ENCODE data around the gene MED12.

The MED12 gene

GRCh38 chrX:71118032-71118984 is at the start of gene MED12:
Gene MED12, plus strand, starts transcription at chrX:71118596. Its CDS starts 159 bp downstream, at chrX:71118755.
- peak; percentile 41 for DNase-seq

DNA sequence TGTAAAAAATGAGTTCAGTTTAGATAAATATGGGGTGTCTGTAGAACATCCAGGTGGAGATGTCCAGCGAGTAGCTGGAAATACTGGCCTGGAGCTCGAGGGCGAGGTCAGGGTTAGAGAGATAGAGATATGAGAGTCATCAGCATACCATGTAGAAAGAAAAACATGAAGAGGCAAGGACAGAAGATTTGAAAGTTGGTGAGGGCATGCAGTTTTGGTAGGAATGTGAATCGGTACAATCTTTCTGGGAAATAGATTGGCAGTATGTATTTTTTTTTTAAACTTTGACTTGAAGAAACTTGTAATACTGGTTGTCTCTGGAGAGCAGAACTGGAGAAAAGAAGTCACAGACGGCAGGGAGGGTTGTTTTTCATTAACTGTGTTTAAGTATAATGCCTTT is 47.9 kb upstream of the MED12 start:
- no peak for DNase-seq

DNA sequence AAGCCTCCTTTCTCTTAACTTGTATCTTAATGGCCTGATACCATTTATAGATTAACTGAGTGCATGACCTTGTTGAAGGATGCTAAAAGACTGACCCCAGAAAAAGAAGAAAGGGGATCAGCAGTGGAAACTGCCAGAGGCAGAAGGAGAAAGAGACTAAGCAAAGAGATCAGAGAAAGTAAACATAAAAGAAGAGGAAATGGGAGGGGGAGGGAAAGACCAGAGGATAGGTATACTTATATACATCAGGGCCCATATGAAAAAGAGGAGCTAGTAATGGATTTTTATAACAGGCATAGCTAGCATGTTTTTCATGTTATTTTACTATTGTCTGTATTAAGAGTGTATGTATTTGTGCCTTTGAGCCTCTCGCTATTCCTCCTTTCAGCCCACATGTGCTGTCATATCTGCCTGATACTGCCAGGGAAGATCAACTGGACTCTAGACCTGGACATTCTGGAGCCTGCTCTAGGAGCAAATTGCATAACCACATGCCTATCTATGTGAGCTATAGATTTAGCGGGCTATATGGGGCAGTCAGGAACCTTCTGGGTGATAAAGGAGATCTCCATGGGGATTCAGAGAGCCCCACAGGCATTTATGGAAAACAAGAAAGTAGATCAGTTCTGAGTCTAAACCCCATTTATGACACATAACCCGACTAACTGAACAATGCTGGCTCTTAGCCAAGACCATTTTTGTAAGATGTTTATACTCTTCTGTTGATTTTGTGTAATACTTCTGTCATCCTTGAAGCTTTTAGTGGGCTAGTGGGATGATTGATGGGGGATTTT is 36.9 kb upstream of the MED12 start:
- DNase-seq = no peak

GRCh38 chrX:71082124-71082647 is 36.2 kb upstream of the MED12 start:
- no peak for DNase-seq

DNA sequence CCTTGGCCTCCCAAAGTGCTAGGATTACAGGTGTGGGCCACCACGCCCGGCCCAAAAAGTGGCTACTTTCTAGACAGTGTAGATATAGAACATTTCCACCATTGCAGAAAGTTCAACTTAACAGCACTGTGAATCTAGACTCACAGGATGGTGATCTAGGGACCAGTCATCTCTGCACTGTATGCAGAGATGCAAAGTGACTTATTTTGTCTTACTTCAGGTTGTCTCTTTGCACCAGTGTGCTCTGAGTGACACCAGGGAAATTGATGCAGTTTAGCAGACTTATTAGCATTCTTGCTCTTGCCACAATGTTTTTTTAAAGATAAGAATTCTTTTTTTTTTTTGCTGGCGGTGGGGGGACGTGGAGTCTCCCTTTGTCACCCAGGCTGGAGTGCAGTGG is 35.6 kb upstream of the MED12 start:
- DNase-seq = no peak

DNA sequence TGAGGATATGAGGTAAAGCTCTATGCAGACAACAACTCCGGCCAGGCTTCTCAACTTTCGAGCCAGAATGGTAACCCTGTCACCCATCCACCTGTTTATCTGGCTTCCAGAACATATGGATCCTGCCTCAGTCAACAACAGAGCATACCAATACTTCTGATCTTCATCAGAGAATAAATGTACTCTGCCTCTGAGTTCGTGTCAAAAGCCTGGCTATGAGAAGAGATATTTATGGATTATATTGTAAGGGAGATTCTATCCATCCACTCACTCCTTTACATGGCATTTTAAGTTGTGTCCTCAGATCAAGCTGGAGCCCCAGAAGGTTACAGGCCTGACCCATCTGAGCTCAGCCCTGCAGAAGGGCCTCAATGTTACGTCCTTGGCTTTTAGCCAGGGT is 32.5 kb upstream of the MED12 start:
- no peak for DNase-seq

DNA sequence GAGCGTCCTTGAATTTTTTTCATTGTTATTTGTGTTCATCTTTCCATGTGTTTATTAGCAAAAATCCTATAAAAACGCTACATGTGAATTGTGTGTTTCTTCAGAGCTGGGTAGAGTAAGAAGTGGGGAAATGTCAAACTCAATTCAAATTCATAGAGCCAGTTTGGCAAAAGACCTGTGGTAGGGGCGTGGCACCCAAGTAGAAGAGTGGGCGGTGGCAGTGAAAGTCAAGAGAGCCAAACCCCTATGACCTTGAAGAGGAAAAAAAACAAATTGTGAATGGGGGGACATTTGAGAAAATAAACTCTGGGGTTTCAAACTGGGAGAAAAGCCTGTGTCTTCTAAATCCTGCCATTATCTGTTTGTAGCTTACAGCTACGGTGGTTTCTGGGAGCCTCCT is 27.1 kb upstream of the MED12 start:
- no peak for DNase-seq

- no peak for DNase-seq
These were observed 23.4 kb upstream of the MED12 start for GRCh38 chrX:71095033-71095432.

DNA sequence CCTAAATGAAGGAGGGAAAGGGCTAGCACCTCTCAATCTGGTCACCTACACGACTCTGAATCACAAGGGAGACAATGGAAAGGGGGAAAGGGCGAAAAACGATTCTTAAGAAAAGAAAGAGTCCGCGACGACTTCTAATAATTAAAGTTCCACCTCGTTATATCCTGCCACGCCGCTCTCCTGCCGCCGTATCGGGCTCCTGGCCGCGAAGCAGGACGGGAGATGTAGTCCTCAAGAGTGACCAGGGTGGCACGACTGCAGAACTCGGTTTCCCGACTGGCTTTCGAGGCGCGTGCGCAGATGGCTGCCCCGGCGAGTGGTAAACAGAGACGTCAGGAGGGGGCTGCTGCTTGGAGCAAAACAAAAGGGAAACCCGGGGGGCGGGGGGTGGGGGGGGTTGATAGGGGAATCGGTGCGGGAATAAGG is 22.8 kb upstream of the MED12 start, which contains the start of gene FOXO4:
Gene FOXO4 (plus strand): TSS at position 297 of the 426 bp plus-strand sequence. CDS start 678 bp downstream, outside the sequence.
- DNase-seq = peak; percentile 82

DNA sequence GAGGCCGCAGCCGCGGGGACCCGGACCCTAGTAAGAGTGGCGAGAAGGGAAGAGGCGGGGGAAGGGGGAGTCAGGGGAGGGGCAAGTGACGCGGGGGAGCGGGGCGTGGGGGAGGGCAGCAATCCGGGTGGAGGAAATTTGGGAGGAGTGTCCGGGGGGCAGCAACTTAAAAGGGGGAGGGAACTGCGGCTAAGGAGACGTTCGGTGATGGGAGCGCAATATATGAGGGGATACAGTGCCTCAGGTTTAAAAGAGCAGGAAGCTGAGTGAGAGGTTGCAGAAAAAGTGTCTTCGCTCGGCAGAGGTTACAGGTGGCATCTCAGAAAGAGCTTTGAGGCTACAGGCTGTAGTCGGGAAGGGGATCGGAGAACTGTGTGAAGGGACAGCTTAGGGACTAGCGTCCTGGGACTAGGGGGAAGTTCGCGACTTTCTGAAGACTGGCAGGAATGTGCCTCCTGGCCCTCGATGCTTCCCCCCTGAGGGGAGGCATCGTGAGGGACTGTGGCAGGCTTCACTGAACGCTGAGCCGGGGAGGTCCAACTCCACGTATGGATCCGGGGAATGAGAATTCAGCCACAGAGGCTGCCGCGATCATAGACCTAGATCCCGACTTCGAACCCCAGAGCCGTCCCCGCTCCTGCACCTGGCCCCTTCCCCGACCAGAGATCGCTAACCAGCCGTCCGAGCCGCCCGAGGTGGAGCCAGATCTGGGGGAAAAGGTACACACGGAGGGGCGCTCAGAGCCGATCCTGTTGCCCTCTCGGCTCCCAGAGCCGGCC is 22.2 kb upstream of the MED12 start:
- no peak for DNase-seq

DNA sequence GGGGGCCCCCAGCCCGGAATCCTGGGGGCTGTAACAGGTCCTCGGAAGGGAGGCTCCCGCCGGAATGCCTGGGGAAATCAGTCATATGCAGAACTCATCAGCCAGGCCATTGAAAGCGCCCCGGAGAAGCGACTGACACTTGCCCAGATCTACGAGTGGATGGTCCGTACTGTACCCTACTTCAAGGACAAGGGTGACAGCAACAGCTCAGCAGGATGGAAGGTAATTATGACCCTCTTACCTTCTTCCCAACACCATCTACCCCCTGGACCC is 21.7 kb upstream of the MED12 start:
- DNase-seq = no peak

DNA sequence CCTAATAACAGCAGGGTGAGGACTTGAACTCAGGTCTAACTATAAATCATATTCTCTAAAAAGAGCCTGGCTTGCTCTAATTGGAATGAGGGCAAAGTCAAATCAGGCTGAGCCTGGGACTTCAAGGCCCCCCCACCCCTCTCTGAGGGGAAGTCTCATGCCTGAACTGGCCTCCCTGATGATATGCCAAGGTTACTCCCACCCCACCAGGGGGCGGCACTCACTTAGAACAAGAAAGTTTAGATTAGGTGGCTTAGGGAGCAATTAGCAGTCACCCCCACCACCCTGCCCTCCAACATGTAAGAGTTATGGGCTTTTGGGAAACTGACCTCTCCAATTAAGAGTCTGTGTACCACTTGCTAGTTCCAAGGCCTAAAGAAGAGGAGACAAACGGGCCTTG is 20.1 kb upstream of the MED12 start:
- DNase-seq = no peak

DNA sequence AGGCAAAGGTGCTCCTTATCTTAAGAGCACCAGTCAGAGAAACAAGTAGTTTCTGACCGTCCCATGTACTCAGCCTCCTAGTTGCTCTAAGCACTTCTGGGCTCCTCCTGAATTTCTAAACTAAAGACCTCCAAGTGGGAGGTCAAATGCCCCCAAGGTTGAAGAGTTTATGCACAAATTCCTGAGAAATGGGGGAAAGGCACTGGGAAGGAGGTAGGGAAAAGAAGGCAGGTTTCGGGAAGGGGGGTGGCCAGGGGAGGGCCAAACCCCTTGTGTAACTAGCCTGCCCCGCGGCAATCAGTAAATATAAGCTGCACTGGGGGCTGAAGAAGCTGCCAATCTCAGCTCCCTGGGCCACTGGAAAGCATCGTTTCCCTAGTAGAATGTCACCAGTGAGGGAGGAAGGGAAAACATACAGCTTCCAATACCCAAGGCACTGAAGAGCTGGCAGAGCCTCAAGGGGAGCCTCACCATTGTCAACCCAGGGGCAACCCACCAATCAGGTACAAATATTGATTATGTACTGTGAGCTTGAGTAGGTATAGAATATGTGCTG is 19.4 kb upstream of the MED12 start:
- DNase-seq = no peak

GRCh38 chrX:71099736-71100135 is 18.7 kb upstream of the MED12 start:
- DNase-seq = no peak

GRCh38 chrX:71100581-71101505 is 17.6 kb upstream of the MED12 start:
- DNase-seq = no peak

- no peak for DNase-seq
These were observed 16.1 kb upstream of the MED12 start for GRCh38 chrX:71102292-71102691.

DNA sequence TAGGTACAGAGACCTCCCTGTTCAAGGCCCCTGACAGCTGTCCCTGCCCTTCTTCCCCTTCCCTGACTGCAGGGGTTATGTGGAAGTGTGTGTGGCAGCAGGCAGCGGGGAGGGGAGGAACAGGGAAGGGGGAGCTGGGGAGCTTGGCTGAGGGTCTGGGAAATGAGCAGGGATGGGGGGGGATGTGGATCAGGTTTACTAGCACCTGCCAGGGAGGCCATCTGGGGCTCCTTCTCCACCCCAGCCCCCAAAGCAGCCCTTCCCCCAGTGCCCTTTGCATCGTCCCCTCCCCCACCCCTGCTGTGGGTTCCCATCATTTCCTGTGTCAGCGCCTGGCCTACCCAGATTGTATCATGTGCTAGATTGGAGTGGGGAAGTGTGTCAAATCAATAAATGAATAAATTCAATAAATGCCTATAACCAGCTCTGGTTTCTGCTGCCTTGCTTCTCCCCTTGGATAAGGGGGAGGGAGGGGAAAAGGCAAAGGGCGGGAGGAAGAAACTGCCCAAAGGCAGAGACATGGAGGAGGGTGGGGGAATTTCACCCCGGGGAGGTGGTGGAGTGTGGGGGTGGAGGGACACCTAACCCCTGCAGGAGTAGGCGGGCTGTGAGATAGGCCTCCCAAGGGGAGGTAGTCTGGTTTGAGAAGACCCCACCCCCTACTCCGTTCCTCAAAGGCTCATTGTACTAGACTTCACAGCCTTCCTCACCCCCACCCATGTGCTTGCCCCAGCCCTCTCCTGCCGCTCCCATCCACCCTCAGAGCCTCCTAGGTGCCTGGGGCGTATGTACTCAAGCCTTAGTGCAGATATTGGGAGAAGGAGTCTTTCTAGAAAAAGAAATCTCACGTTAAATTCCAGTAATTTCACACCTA is 15.0 kb upstream of the MED12 start:
- DNase-seq = no peak

GRCh38 chrX:71105628-71106027 is 12.8 kb upstream of the MED12 start:
- no peak for DNase-seq

DNA sequence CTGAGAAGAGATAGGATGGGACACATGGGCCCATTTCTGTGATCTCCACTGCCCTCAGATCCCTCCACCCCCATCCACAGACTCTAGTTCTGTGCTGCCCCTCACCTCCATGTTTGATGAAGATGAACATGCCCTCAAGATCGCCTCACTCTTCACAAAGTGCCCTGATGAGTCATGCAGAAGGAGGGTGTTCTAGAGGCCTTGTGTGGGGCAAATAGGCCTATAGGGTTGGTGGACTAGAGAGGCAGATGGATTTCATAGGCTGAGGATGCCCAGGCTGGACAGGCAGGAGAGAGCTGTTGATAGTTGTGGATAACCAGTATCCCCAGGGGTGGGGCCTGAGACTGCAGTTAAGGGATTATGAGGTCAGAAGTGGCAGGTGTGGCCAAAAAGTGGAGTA is 12.0 kb upstream of the MED12 start, which contains the start of gene CXorf65:
Gene CXorf65 (minus strand): TSS at position 314 of the 400 bp plus-strand sequence. CDS start 184 bp downstream, at position 130.
- DNase-seq = no peak

GRCh38 chrX:71107245-71107644 is 11.2 kb upstream of the MED12 start:
- DNase-seq = no peak

All from NCI-H2107 (cell line).